ENCODE results near the gene RNF181.
A peak's percentile ranks its signal among the peaks of the same experiment; 100 is the strongest.

- TF ChIP-seq POLR2A (IDR thresholded peaks at IDR 0.05), result peak; percentile 5
- peak; percentile 16 to 45 (median 35) for TF ChIP-seq CTCF (IDR thresholded peaks at IDR 0.05)
Observed at GRCh38 chr2:85561280-85562212, 34.0 kb upstream of the RNF181 start, which contains the start of gene GGCX.

Measured in testis (tissue), 2 donors.